HG02884 (cell line): ENCODE measurements around the gene NEU1.
"Not testable (repeated sequence)": the region's sequence is repeated elsewhere in the genome, so short reads cannot be mapped to it uniquely, and the experiment has no call there.

Experiments used
- ATAC-seq: cut with Tn5 transposase; IDR thresholded peaks from one replicate; pipeline ENCODE4 v1.9.1; 2021; ENCODE audit warnings: mild to moderate bottlenecking, moderate library complexity; ENCODE audit not compliant: unreplicated experiment

NEU1 gene

DNA sequence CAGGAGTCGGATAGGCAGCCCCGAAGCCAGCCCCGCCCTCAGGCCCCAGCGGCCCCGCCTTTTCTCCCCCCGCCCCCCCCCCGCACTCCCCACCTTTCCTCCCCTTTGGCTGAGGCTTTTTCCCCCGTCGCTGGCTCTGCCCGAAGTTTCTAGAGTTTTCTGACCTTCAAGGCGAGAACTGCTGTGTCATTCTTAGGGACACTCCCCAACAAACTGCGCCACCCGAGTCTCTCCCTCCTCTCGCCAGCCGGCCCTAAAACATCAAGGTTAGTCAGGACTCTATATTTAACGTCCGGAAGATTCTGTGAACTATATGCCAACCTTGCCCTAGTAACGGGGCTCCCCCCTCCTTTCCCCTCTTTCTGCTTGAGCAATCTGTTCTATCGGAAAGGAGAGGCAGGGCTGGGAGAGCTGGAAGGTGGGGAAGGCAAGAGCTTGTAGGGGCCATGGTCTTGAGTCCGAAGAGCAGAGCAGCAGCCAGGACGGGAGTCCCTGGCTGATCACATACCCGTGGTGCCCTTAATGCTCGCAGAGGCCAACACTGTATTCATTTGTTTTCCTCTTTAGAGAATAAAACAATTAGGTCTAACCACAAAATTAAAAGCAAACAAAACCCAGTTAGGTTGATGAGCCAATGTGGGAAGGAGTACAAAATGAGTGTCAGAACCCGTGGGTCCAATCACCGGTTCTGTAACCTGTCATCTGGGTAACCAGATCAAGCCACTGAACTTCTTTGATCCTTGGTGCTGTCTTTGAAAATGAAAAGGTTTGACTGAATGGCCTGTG is 40.4 kb downstream of the NEU1 start:
- ATAC-seq: no peak

DNA sequence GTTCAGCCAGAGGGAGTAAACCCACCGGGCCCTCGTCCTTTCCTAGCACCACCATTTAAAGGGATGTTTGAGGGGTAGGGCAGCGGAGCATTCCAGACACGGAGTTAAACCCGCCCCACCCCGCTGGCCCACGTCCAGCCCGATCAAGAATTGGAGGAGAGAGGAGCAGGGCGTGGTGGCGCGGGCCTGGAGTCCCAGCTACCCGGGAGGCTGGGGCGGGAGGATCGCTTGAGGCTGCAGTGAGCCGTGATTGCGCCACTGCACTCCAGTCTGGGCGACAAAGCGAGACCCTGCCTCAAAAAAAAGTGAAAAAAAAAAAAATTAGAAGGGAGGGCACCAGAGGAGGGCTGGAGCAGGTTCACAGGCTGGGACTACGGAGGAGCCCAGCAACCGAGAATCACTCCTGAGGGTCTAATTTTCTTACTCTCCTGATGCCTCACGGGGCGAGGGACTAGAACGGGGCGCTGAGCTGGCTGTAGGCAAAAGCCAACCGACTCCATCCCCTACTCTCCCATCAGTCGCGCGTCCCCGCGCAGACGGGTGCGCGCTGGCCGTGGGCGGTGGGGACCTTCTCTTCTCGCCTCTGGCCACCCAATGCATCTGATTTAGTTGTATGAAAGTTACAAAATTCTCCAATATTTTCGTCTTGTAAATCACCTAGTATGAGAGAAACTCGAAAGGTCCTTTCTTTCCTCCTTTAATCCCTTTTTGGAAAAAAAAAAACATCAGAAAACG is 41.2 kb downstream of the NEU1 start:
- ATAC-seq: no peak

DNA sequence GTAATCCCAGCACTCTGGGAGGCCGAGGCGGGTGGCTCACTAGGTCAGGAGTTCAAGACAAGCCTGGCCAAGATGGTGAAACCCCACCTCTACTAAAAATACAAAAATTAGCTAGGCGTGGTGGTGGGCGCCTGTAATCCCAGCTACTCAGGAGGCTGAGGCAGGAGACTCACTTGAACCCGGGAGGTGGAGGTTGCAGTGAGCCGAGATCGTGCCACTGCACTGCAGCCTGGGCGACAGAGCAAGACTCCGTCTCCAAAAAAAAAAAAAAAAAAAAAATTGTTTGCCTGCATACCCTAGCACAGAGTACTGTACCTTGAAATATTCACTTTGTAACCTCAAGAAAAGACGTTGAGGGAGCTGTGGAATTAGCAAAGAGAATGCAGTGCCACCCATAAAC is 42.2 kb downstream of the NEU1 start:
- ATAC-seq: not testable (repeated sequence)

DNA sequence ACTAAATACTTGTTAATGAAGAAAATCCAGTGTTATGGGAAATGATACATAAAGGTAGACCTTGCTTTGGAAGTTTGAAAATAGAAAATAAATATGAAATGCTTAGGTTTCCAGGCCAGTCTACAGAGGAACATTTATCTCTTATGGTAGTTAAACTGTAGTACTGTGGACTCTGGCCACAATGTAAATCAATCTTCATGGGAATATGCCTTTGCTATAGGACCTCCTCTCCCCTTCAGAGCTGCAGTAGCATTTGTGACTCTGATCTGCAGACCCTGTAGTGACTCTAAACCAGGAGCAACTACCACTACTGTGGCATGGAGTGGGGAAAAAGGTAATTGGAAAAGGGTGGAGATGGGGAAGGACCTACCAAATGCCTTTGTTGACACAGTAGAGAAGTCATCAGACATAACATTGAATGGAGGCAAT is 42.7 kb downstream of the NEU1 start:
- ATAC-seq: no peak

DNA sequence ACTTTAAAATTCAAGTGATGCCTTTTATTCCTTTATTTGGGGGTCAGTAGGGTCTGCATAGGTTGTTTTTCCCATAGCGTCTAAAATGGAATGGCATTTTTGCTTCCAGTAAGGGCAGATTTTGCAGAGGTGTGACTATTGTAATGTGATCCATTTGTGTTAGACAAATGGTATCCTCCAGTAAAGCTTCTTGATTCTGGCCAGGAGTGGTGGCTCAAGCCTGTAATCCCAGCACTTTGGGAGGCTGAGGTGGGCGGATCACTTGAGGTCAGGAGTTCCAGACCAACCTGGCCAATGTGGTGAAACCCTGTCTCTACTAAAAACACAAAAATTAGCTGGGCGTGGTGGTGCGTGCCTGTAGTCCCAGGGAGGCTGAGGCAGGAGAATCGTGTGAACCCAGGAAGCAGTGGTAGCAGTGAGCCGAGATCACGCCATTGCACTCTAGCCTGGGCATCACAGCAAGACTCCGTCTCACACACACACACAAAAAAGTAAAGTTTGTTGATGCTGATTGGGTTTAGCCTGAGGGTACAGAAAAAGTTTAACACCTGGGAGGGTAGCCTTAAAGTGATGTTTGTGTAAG is 44.6 kb downstream of the NEU1 start:
- not testable (repeated sequence) for ATAC-seq

DNA sequence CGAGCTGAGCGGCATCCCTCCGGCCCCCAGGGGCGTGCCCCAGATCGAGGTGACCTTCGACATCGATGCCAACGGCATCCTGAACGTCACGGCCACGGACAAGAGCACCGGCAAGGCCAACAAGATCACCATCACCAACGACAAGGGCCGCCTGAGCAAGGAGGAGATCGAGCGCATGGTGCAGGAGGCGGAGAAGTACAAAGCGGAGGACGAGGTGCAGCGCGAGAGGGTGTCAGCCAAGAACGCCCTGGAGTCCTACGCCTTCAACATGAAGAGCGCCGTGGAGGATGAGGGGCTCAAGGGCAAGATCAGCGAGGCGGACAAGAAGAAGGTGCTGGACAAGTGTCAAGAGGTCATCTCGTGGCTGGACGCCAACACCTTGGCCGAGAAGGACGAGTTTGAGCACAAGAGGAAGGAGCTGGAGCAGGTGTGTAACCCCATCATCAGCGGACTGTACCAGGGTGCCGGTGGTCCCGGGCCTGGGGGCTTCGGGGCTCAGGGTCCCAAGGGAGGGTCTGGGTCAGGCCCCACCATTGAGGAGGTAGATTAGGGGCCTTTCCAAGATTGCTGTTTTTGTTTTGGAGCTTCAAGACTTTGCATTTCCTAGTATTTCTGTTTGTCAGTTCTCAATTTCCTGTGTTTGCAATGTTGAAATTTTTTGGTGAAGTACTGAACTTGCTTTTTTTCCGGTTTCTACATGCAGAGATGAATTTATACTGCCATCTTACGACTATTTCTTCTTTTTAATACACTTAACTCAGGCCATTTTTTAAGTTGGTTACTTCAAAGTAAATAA is 45.3 kb downstream of the NEU1 start:
- ATAC-seq: not testable (repeated sequence)

DNA sequence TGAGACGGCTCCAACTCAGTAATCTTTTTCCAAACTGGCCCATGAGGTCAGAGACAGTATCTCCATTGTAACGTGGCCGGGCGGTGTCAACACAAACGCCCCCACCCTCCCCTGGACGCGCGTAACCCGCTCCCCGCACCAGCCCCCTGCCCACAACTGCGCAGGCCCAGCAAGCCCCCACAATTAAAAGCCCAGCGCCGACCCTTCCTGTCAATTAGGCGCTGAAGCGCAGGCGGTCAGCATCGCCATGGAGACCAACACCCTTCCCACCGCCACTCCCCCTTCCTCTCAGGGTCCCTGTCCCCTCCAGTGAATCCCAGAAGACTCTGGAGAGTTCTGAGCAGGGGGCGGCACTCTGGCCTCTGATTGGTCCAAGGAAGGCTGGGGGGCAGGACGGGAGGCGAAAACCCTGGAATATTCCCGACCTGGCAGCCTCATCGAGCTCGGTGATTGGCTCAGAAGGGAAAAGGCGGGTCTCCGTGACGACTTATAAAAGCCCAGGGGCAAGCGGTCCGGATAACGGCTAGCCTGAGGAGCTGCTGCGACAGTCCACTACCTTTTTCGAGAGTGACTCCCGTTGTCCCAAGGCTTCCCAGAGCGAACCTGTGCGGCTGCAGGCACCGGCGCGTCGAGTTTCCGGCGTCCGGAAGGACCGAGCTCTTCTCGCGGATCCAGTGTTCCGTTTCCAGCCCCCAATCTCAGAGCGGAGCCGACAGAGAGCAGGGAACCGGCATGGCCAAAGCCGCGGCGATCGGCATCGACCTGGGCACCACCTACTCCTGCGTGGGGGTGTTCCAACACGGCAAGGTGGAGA is 47.4 kb downstream of the NEU1 start, which contains the start of the genes HSPA1A and HSPA1L:
TSS of gene HSPA1A (plus strand) at position 519 of the 814 bp plus-strand sequence. CDS start at position 733, 214 bp downstream.
TSS of gene HSPA1L (minus strand) at position 259 of the 814 bp plus-strand sequence. CDS start 3,311 bp downstream, outside the sequence.
- ATAC-seq: no peak

DNA sequence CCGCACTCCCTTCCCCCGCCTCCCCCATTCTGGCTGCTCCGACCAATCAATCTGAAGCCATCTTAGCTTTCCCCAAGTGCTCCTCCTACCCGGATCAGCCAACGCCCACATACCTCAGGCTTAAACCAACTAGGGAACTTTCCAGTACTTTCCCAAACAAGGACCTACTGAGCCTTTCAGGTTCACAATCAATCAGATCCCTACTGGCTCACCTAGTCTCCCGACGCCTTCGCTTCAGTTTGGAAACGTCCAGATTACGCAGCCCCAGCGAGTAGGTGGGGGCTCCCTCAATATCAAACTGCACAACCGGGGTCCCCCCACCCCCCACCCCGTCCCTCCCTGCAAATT is 48.0 kb downstream of the NEU1 start:
- ATAC-seq: no peak

DNA sequence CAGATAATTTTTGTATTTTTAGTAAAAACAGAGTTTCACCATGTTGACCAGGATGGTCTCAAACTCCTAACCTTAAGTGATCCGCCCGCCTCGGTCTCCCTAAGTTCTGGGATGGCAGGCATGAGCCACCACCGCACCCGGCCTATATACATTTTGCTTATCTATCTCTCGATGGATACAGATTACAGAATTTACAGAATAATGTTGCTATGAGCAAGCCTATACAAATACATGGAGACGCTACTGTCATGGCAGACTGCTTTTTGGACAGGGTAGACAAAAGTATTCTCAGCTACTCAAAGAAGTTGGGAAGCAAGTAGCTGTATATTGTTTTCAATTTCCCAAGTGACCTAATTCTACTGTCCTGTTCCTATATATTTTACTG is 49.2 kb downstream of the NEU1 start:
- no peak for ATAC-seq

DNA sequence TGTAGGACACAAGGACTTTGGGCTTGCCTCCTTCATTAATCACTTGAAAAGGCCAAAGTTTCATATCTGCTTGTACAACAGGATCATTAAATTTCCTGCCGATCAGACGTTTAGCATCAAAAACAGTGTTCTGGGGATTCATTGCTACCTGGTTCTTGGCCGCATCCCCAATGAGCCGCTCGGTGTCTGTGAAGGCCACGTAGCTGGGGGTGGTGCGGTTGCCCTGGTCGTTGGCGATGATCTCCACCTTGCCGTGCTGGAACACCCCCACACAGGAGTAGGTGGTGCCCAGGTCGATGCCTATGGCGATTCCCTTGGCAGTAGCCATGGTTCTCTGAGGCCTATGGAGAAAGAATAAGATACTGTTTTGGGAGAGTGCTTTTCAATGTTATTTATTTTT is 51.0 kb downstream of the NEU1 start:
- no peak for ATAC-seq

DNA sequence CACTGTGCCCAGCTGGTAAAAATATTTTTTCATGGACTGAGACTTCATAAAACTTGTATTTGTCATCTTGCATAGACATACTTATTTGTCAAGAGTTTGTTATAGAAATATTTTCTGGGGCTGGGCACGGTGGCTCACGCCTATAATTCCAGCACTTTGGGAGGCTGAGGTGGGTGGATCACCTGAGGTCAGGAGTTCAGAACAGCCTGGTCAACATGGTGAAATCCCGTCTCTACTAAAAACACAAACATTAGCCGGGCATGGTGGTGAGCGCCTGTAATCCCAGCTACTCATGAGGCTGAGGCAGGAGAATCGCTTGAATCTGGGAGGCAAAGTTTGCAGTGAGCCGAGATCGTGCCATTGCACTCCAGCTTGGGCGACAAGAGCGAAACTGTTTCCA is 54.0 kb downstream of the NEU1 start:
- ATAC-seq: not testable (repeated sequence)
